Heart left ventricle (tissue), 16 donors: ENCODE measurements around the gene APOL4. TPM values are rescaled to one million over a fixed set of nuclear protein-coding genes. Genes with fewer than 3 reads are reported as not detected.

Experiments used
- ATAC-seq, 4 donors: fragments of 200-7000 bp; cut with Tn5 transposase; one replicate each; pipeline ENCODE4 v1.9.1; 2020 to 2022; ENCODE audit warnings: moderate library complexity in 4 of 4, mild to moderate bottlenecking in 3 of 4, moderate number of reproducible peaks in 1 of 4
- DNase-seq, 5 donors: peaks; one replicate each; pipeline ENCODE4 v3.0.0-alpha.2; 2020
- H3K27ac ChIP-seq, 12 donors: fragments of 200-600 bp; sonication (generic) in 4 of 12; one replicate each; pipeline versions ENCODE4 v1.5.0 to v1.8.0; 2016 to 2022; ENCODE audit warnings: mild to moderate bottlenecking in 2 of 12
- H3K27me3 ChIP-seq, 9 donors: fragments of 200-600 bp; sonication (generic) in 2 of 9; one replicate each; pipeline versions ENCODE4 v1.5.1 to v1.8.0; 2016 to 2022; ENCODE audit warnings: mild to moderate bottlenecking in 3 of 9
- H3K36me3 ChIP-seq, 9 donors: fragments of 200-600 bp; sonication (generic) in 2 of 9; one replicate each; pipeline versions ENCODE4 v1.5.0 to v1.8.0; 2018 to 2022; ENCODE audit warnings: mild to moderate bottlenecking in 2 of 9
- H3K4me1 ChIP-seq, 12 donors: fragments of 200-600 bp; sonication (generic) in 4 of 12; one replicate each; pipeline versions ENCODE4 v1.5.0 to v1.8.0; 2016 to 2022; ENCODE audit warnings: mild to moderate bottlenecking in 3 of 12
- H3K4me3 ChIP-seq, 12 donors: fragments of 200-600 bp; sonication (generic) in 4 of 12; one replicate each; pipeline versions ENCODE4 v1.5.0 to v1.8.0; 2017 to 2022; ENCODE audit warnings: mild to moderate bottlenecking in 9 of 12, moderate library complexity in 4 of 12
- H3K9me3 ChIP-seq, 12 donors: fragments of 200-600 bp; sonication (generic) in 4 of 12; one replicate each; pipeline versions ENCODE4 v1.5.0 to v1.8.0; 2016 to 2022; ENCODE audit warnings: mild to moderate bottlenecking in 1 of 12
- POLR2A ChIP-seq, 2 donors: fragments of 450-650 bp; IDR thresholded peaks; one replicate each; pipeline ENCODE4 v1.6.1; 2017; ENCODE audit warnings: antibody characterized with exemption in 2 of 2, mild to moderate bottlenecking in 2 of 2, moderate library complexity in 2 of 2
- WGBS, 4 donors: extraction: QIAGEN DNeasy Blood & Tissue Kit in 2 of 4; methylation state at CpG; one replicate each; pipeline versions ENCODE4 v1.1.5 to v1.1.7; 2013 to 2018; 5-methylcytosine and 5-hydroxymethylcytosine counted together
- intact Hi-C, 10 donors: fragments of 100-400 bp; cut with DNase I; formaldehyde crosslinking; loops; one replicate each; pipeline versions ENCODE4 v1.11.1 to v1.14.2; 2022
- polyA plus RNA-seq, 2 donors: library from polyadenylated mRNA; stranded (reverse); fragments of 200-250 nt; gene quantifications; one replicate each; pipeline ENCODE4 v1.2.3, GENCODE V29; 2013
- total RNA-seq, 9 donors: library from RNA; depleted of rRNA in 2 of 9; stranded (reverse); fragments of >200 nt in 2 of 9; fragmentation: NEBNext Ultra II Directional in 3 of 9; extraction: Animal tissue kit (Norgen Biotek cat#: 25700) in 3 of 9; gene quantifications; one replicate each; pipeline versions ENCODE4 v1.1.0 to v1.2.4, GENCODE V29; 2016 to 2023
- TF ChIP-seq, protein P1 (sequence below), 12 donors: fragments of 200-600 bp; sonication (generic) in 4 of 12; IDR thresholded peaks; one replicate each; pipeline versions ENCODE4 v1.5.0 to v1.8.0; 2018 to 2022; ENCODE audit warnings: antibody characterized with exemption in 12 of 12, mild to moderate bottlenecking in 5 of 12
- donor health status: ischemic (EF 13 %, LVEDD 7.1; RV severe dilation, severe dysfunction).
- donor health status: healthy with polysubstance abuse.
- donor health status: DM: no; HTN: yes; CAD: no.
- donor health status: DM: no; HTN: no; CAD: no.
- donor health status: ischemic (EF 25% LVEDD 6.9; RV normal size, moderate dysfunction).
- donor health status: ischemic (EF 25% LVEDD 5.7; RV mildly dilated, moderate dysfunction).
- donor health status: healthy.
- donor health status: DM: yes; HTN: yes; CAD: no.
- donor health status: ischemic (EF 35%, LVEDD 5.7; RV mildly dilated, moderate dysfunction).
- donor health status: nonischemic (EF 11% LVEDD 7.7; RV severe dilation, severe dysfunction).
- donor health status: DM: yes; HTN: yes; CAD: no.
- donor health status: PGD.
- donor health status: ischemic (EF 29% LVEDD 5.4; RV normal size, mild dysfunction).
- donor health status: nonischemic (EF 23%, LVEDD 6.1; RV moderate dilation, normal function).

Gene APOL4
- total and polyA plus RNA-seq, 11 donors, result 1.7 to 26.5 (median 4.0) TPM; not detected in 2

DNA sequence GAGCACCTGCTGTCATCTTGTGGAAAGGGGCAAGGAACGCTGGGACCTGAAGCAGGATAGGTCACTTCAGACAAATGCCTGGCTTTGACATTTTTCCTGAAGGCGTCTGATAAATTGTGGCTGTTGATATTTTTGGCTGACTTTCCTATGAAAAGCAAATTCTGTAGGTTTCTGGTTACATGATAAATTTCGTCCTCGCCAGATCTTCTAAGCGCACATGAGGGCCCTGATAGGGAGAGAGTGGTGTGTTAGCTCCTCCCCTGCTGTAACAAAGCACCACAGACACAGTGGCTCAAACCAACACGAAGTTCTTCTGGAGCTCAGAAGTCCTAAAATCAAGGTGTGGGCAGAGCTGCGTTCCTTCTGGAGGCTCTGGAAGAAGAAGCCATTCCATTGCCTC is 19.6 kb downstream of the APOL4 start:
- 79 to 94% (median 82%) methylated on average over 7 of the region's 7 CpGs for WGBS, 4 donors
- intact Hi-C loops, result loop anchor here in 4 of 10 donors (5.0 kb wide), 3 partner anchors 35 to 115 kb away; no protein-coding TSS in a partner anchor
- TF ChIP-seq POLR2A (IDR thresholded peaks at IDR 0.05), result no peak
- TF ChIP-seq, protein P1, sequence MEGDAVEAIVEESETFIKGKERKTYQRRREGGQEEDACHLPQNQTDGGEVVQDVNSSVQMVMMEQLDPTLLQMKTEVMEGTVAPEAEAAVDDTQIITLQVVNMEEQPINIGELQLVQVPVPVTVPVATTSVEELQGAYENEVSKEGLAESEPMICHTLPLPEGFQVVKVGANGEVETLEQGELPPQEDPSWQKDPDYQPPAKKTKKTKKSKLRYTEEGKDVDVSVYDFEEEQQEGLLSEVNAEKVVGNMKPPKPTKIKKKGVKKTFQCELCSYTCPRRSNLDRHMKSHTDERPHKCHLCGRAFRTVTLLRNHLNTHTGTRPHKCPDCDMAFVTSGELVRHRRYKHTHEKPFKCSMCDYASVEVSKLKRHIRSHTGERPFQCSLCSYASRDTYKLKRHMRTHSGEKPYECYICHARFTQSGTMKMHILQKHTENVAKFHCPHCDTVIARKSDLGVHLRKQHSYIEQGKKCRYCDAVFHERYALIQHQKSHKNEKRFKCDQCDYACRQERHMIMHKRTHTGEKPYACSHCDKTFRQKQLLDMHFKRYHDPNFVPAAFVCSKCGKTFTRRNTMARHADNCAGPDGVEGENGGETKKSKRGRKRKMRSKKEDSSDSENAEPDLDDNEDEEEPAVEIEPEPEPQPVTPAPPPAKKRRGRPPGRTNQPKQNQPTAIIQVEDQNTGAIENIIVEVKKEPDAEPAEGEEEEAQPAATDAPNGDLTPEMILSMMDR (IDR thresholded peaks at IDR 0.05), result no peak
- DNase-seq, result no peak
- Histone ChIP-seq H3K36me3 (no peaks in the 10 kb centered on the region), H3K4me3 (no peak overlapping the region), H3K4me1 (peaks cover 0 to 19% (median 4%) of the 10 kb centered on the region in 12 donors), H3K9me3 (no peaks in the 10 kb centered on the region), H3K27me3 (no peaks in the 10 kb centered on the region), H3K27ac (no peak overlapping the region)
- ATAC-seq, result no peak

DNA sequence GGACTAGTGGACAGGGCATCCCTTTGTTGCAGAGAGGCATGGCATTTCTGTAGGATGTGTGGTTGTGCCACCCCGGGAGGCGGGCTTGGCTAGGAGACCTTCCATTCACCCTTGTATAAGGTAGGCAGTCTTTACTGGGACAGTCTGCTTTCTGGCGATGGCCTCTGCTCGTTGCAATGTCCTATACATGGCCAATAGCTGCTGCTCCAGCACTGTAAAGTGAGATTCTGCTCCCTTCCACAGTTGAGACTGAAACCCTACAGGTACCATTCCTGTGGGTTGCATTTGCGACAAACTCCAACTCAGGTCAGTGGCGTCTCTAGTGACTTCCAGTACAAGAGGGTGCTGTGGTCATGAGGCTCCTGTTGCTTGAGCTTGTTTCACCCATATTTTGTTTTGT is 20.7 kb downstream of the APOL4 start:
- no peak for ATAC-seq
- peaks cover 0 to 19% (median 4%) of the 10 kb centered on the region in 12 donors for H3K4me1 ChIP-seq
- no peaks in the 10 kb centered on the region for H3K27me3 ChIP-seq
- TF ChIP-seq, protein P1 (IDR thresholded peaks at IDR 0.05), result no peak
- TF ChIP-seq POLR2A (IDR thresholded peaks at IDR 0.05), result no peak
- WGBS, 4 donors, result 83 to 94% (median 91%) methylated on average over 6 of the region's 6 CpGs
- DNase-seq, result no peak
- H3K36me3 ChIP-seq, result no peaks in the 10 kb centered on the region
- intact Hi-C loops, result loop anchor here in 9 of 10 donors (1.0 to 5.0 kb wide), 7 partner anchors 34 to 114 kb away; no protein-coding TSS in a partner anchor
- no peak overlapping the region for H3K4me3 ChIP-seq
- H3K27ac ChIP-seq, result no peak overlapping the region
- H3K9me3 ChIP-seq, result no peaks in the 10 kb centered on the region

DNA sequence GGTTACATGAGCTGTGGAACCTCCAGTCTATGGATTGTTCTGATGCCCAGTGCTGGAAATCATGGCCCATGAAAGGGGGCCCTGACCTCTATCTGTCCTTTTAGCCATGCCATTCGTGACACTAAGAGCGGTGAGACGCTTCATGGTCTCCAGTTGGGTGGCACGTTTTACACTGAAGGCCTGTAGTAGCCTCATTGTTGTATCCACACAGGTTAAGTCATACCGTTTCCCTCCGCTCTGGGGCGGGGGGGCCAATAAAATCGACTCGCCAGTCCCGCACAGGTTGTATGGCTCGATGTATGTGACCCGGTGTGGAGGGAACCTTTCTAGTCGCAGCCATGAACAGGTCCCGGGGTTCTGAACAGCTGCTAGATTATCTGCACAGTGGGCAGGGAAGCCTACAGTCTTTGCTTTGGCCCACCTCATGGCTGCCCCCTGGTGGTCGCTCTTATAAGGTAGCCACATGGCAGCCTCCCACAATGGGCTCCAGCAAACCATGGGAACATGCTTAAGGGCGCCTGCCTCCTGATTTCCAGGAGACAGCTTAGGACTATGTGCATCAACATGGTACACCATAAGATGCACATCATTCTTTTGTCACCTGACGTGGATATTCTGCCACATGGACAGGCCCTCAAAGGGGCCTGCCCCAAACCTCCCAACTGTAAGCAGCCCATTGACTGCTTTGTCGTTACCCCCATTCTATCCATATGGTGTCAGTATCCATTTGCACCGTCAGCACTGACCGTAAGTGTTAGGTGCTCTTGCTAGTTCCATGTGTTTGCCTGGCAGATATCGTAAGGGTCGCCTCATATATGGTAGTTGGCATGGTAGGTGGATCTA is 21.4 kb downstream of the APOL4 start:
- ATAC-seq (peak; percentile 79 to 96 (median 92)), DNase-seq (peak; percentile 81 to 92 (median 86))
- Histone ChIP-seq H3K36me3 (no peaks in the 10 kb centered on the region), H3K27me3 (no peaks in the 10 kb centered on the region), H3K27ac (peak overlapping the region in 1 of 12 donors; percentile 3), H3K4me1 (peaks cover 0 to 19% (median 4%) of the 10 kb centered on the region in 12 donors), H3K9me3 (no peaks in the 10 kb centered on the region), H3K4me3 (no peak overlapping the region)
- WGBS, 4 donors, result 55 to 60% (median 58%) methylated on average over 19 to 22 of the region's 22 CpGs
- intact Hi-C loops, result loop anchor here in 9 of 10 donors (1.0 to 5.0 kb wide), 7 partner anchors 33 to 113 kb away; no protein-coding TSS in a partner anchor
- TF ChIP-seq, protein P1 (IDR thresholded peaks at IDR 0.05), result peak; percentile 80 to 97 (median 86)
- TF ChIP-seq POLR2A (IDR thresholded peaks at IDR 0.05), result no peak

DNA sequence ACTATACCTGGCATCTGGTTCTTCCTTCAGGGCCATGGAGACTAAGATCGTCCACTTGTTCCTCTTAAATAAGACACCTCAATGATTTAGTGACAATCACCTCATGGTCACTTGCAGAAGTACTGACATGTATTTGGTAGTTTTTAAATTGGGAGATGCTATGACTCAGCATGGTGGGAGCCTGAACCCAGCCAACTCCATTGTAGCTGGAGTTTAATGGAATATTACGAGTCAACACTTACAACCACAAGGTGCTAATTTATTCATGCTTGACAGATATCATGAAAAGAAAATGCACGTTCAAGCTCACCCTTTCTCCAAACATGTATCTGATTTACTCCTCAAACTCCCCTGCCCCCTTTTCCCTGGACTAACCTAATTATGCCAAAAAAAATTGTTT is 24.4 kb downstream of the APOL4 start:
- DNase-seq (no peak), ATAC-seq (no peak)
- H3K36me3 ChIP-seq, result no peaks in the 10 kb centered on the region
- TF ChIP-seq POLR2A (IDR thresholded peaks at IDR 0.05), result no peak
- TF ChIP-seq, protein P1 (IDR thresholded peaks at IDR 0.05), result no peak
- intact Hi-C loops, result no loop called here
- H3K4me3 ChIP-seq, result no peak overlapping the region
- no peaks in the 10 kb centered on the region for H3K9me3 ChIP-seq
- 89 to 91% (median 90%) methylated on average over 3 of the region's 3 CpGs for WGBS, 4 donors
- H3K27me3 ChIP-seq, result no peaks in the 10 kb centered on the region
- no peak overlapping the region for H3K27ac ChIP-seq
- H3K4me1 ChIP-seq, result peaks cover 0 to 8% (median 0%) of the 10 kb centered on the region in 12 donors
